C4-2B (cell line): ENCODE measurements around the gene EZR.

Experiments
- ZFX ChIP-seq: fragments of 450-650 bp; IDR thresholded peaks from 2 replicates; pipeline ENCODE4 v1.6.1; 2017
- TF ChIP-seq, protein P1 (sequence below): fragments of 450-650 bp; conservative IDR thresholded peaks from 2 replicates; pipeline ENCODE4 v1.5.1; 2017; ENCODE audit warnings: mild to moderate bottlenecking

DNA sequence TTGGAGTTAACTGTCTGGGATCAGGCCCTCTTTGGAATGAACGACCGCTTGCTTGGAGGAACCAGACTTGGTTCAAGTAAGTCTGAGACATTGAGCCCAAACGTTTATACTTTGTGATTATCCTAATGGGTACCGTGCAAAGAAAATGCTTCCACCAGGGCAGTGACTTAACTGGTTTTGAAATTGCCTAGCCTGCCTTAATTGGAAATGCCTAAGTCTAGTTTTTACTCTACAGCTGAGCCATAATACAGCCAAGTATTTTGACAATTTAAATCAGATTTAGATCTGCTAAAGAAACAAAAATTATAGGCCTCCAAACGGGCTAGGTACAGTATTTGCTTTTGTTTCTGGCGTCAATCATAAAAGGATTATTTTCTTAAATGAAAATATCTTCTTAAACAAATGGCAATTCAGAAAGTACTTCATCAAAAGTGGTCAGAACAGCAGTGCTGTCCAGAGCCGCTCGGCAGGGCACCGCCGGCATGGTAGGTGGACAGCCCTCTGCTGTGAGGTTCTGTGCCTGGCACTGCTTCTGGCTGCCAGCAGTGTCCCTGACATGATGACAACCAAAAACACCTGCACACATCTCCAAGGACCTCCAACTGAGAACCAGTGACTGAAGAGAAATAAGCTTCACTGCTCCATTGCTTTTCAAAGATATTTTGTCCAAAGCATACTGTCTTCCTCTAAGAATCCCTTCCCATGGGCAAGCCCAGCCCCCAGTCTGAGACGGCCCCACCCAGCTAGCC is 55.6 kb downstream of the EZR start:
- TF ChIP-seq, protein P1, sequence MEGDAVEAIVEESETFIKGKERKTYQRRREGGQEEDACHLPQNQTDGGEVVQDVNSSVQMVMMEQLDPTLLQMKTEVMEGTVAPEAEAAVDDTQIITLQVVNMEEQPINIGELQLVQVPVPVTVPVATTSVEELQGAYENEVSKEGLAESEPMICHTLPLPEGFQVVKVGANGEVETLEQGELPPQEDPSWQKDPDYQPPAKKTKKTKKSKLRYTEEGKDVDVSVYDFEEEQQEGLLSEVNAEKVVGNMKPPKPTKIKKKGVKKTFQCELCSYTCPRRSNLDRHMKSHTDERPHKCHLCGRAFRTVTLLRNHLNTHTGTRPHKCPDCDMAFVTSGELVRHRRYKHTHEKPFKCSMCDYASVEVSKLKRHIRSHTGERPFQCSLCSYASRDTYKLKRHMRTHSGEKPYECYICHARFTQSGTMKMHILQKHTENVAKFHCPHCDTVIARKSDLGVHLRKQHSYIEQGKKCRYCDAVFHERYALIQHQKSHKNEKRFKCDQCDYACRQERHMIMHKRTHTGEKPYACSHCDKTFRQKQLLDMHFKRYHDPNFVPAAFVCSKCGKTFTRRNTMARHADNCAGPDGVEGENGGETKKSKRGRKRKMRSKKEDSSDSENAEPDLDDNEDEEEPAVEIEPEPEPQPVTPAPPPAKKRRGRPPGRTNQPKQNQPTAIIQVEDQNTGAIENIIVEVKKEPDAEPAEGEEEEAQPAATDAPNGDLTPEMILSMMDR = no peak
- TF ChIP-seq ZFX = no peak
